Measurements from ENCODE around the gene SPEM3. TPM values are rescaled to one million over a fixed set of nuclear protein-coding genes. Genes with fewer than 3 reads are reported as not detected.
"Not testable (repeated sequence)": the region's sequence is repeated elsewhere in the genome, so short reads cannot be mapped to it uniquely, and the experiment has no call there.

SPEM3 gene
- total RNA-seq, 2 donors from 2014 or later = not detected

DNA sequence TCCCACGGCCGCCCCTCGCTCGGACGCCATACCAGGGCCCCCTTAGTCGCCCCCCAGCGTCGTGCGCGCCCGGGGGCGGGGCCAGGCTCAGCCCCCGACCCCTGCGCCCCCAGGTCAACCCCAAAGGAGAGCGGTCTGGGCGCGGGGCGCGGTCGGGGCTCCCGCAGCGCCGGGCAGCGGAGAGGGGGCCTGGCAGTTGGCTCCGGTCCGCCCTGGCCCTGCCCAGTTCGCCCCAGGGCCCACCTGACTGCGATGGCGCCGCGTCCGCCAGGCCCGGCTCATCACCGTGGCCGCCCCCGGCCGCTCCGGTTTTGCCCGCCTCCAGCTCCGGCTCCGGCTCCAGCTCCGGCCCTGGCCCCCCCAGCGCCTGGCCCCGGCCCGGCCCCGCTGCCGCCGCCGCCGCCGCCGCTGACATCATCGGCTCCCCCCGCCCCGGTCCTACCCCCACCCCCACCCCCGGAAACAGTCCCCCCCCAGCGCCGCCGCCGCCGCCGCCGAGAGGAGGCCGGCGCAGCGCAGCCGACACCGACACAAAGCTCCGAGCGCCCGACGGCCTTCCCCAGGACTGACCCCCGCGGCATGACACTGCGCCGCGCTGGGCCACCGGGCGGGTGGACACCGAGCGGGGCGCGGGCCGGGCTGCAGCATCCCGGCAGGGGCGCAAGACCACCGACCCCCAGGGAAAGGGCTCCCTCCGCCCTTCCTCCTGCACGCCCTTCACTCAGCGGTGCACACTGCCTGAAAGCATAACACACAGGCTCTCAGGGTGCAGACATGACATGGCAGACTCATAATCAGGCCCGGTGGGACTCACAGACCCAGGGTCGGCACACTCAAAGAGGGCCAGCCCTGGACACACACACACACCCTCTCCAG, 50.8 kb downstream of the SPEM3 start, which contains the start of gene ZBTB4:
Gene ZBTB4 (minus strand): TSS at position 419 of the 876 bp plus-strand sequence. CDS start 12,830 bp downstream, outside the sequence.
- peak; percentile 49 to 73 for DNase-seq
- ATAC-seq = peak; percentile 16
- intact Hi-C loops (cut with DNase I, micrococcal nuclease) = no loop called here

DNA sequence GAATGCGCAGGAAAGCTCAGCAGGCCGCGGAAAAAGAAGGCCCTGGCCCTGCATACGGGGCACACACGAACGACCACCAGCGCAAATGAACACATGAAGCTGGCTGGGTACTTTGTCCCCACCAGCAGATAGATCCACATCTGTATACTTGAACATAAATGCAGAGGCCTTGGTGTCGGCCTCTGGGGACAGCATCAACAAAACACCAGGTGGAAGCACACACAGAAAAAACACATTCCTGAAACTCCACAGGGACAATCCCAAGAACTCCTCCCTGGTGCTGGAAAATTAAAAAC, 51.4 kb downstream of the SPEM3 start:
- ATAC-seq (no peak), DNase-seq (no peak)
- intact Hi-C loops (cut with DNase I, micrococcal nuclease) = no loop called here

DNA sequence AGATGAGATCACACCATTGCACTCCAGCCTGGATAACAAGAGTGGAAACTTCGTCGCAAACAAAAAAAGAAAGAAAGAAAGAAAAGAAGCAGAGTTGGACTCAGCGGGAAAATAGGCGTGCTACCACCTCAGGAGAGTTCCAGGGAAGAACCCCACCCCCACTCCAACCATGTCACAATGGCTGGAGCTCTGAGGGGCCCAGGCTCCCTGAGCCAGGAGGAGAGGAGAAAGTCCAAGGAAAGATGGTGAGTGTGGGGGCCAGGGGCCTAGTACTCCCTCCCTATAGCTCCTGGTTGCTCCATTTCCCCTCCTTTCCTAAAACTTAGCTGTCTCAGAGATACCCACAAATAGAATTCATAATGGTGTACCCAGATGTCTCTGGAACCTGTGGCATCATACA, 52.6 kb downstream of the SPEM3 start, which contains the start of gene SLC35G6:
Gene SLC35G6 (plus strand): TSS at position 172 of the 400 bp plus-strand sequence. CDS start 71 bp downstream, at position 243.
- ATAC-seq; DNase-seq; intact Hi-C loops (cut with DNase I, micrococcal nuclease): not testable (repeated sequence)

DNA sequence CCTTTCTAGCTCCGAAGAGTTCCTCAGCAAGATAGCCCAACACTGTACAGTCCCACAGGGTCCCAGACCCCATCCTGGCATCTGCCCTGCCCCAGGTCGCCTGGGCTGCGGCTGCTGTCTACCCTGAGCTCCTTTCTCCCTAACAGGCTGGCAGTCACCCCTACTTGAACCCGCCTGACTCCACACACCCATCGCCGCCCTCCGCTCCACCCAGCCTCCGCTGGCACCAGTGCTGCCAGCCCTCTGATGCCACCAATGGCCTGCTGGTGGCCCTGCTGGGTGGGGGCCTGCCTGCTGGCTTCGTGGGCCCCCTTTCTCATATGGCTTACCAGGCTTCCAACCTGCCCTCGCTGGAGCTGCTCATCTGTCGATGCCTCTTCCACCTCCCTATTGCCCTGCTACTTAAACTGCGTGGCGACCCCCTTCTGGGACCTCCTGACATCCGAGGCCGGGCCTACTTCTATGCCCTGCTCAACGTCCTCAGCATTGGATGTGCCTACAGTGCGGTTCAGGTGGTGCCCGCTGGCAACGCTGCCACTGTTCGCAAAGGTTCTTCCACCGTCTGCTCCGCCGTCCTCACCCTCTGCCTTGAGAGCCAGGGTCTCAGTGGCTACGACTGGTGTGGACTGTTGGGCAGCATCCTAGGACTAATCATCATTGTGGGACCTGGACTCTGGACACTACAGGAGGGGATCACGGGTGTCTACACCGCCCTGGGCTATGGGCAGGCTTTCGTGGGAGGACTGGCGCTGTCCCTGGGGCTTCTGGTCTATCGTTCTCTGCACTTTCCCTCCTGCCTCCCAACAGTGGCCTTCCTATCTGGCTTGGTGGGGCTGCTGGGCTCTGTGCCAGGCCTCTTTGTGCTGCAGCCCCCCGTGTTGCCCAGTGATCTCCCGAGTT, 53.4 kb downstream of the SPEM3 start:
- intact Hi-C loops (cut with DNase I, micrococcal nuclease); ATAC-seq; DNase-seq: not testable (repeated sequence)

Other genes with a start within 250 kb of the SPEM3 start
- under 1 TPM; 0.37 to 0.42 TPM for gene ASGR1, start 249.5 kb upstream of the SPEM3 start, total RNA-seq
- gene DLG4, start 209.0 kb upstream of the SPEM3 start, total RNA-seq = 1 to 10 TPM; 4.0 to 7.3 TPM
- gene ACADVL, start 208.9 kb upstream of the SPEM3 start, total RNA-seq = 1,000 to 10,000 TPM in 1 of 2 donors, 100 to 1,000 TPM in 1; 784 to 1,134 TPM
- 10 to 100 TPM; 30.9 to 34.9 TPM for gene DVL2, start 194.3 kb upstream of the SPEM3 start, total RNA-seq
- 10 to 100 TPM; 33.9 to 44.1 TPM for gene PHF23, start 189.4 kb upstream of the SPEM3 start, total RNA-seq
- 100 to 1,000 TPM; 431 to 505 TPM for gene GABARAP, start 186.4 kb upstream of the SPEM3 start, total RNA-seq
- 100 to 1,000 TPM; 108 to 117 TPM for gene CTDNEP1, start 177.1 kb upstream of the SPEM3 start, total RNA-seq
- gene ELP5, start 176.6 kb upstream of the SPEM3 start, total RNA-seq = 10 to 100 TPM; 42.4 to 55.4 TPM
- gene CLDN7, start 166.4 kb upstream of the SPEM3 start, total RNA-seq = 1,000 to 10,000 TPM in 1 of 2 donors, 100 to 1,000 TPM in 1; 997 to 1,004 TPM
- 1 to 10 TPM; 1.4 to 9.7 TPM for gene SLC2A4, start 147.1 kb upstream of the SPEM3 start, total RNA-seq
- gene YBX2, start 134.2 kb upstream of the SPEM3 start, total RNA-seq = 10 to 100 TPM; 19.7 to 23.6 TPM
- gene EIF5A, start 121.2 kb upstream of the SPEM3 start, total RNA-seq = 100 to 1,000 TPM; 330 to 413 TPM
- 10 to 100 TPM; 71.2 to 72.4 TPM for gene GPS2, start 113.5 kb upstream of the SPEM3 start, total RNA-seq
- 10 to 100 TPM; 32.7 to 44.5 TPM for gene NEURL4, start 99.5 kb upstream of the SPEM3 start, total RNA-seq
- 1 to 10 TPM; 4.1 to 9.0 TPM for gene ACAP1, start 92.3 kb upstream of the SPEM3 start, total RNA-seq
- gene KCTD11, start 76.7 kb upstream of the SPEM3 start, total RNA-seq = 10 to 100 TPM in 1 of 2 donors, 1 to 10 TPM in 1; 9.4 to 10.1 TPM
- not detected for gene TMEM95, start 73.7 kb upstream of the SPEM3 start, total RNA-seq
- 10 to 100 TPM; 22.2 to 24.9 TPM for gene TNK1, start 47.8 kb upstream of the SPEM3 start, total RNA-seq
- 10 to 100 TPM in 1 of 2 donors, 1 to 10 TPM in 1; 8.9 to 10.2 TPM for gene PLSCR3, start 34.3 kb upstream of the SPEM3 start, total RNA-seq
- 10 to 100 TPM; 70.8 to 81.0 TPM for gene TMEM256, start 24.8 kb upstream of the SPEM3 start, total RNA-seq
- 1 to 10 TPM; 2.7 to 6.6 TPM for gene NLGN2, start 21.0 kb upstream of the SPEM3 start, total RNA-seq
- gene SPEM1, start 8.5 kb upstream of the SPEM3 start, total RNA-seq = not detected
- not detected for gene SPEM2, start 3.2 kb upstream of the SPEM3 start, total RNA-seq
- 10 to 100 TPM; 19.3 to 20.5 TPM for gene TMEM102, start 6.6 kb downstream of the SPEM3 start, total RNA-seq
- gene FGF11, start 10.7 kb downstream of the SPEM3 start, total RNA-seq = 1 to 10 TPM; 1.2 to 2.3 TPM
- gene CHRNB1, start 16.2 kb downstream of the SPEM3 start, total RNA-seq = 10 to 100 TPM in 1 of 2 donors, 1 to 10 TPM in 1; 9.6 to 10.7 TPM
- gene ZBTB4, start 50.8 kb downstream of the SPEM3 start, total RNA-seq = 10 to 100 TPM; 17.5 to 25.0 TPM
- not detected for gene SLC35G6, start 52.6 kb downstream of the SPEM3 start, total RNA-seq
- gene POLR2A, start 55.5 kb downstream of the SPEM3 start, total RNA-seq = 10 to 100 TPM; 83.8 to 100.0 TPM
- 10 to 100 TPM in 1 of 2 donors, 1 to 10 TPM in 1; 9.8 to 17.3 TPM for gene TNFSF12, start 120.2 kb downstream of the SPEM3 start, total RNA-seq
- 100 to 1,000 TPM in 1 of 2 donors, 10 to 100 TPM in 1; 77.2 to 121 TPM for gene TNFSF13, start 129.9 kb downstream of the SPEM3 start, total RNA-seq
- gene SENP3, start 133.1 kb downstream of the SPEM3 start, total RNA-seq = 10 to 100 TPM; 30.9 to 34.1 TPM
- 10 to 100 TPM; 35.0 to 74.0 TPM for gene CD68, start 150.8 kb downstream of the SPEM3 start, total RNA-seq
- gene MPDU1, start 155.0 kb downstream of the SPEM3 start, total RNA-seq = 10 to 100 TPM; 79.2 to 89.6 TPM
- gene SOX15, start 161.2 kb downstream of the SPEM3 start, total RNA-seq = under 1 TPM; 0.58 to 0.84 TPM
- gene FXR2, start 186.0 kb downstream of the SPEM3 start, total RNA-seq = 10 to 100 TPM; 24.9 to 29.5 TPM
- 10 to 100 TPM; 60.8 to 78.3 TPM for gene SAT2, start 199.0 kb downstream of the SPEM3 start, total RNA-seq
- gene SHBG, start 201.3 kb downstream of the SPEM3 start, total RNA-seq = not detected
- 1 to 10 TPM in 1 of 2 donors, under 1 TPM in 1; 0.55 to 1.4 TPM for gene ATP1B2, start 222.1 kb downstream of the SPEM3 start, total RNA-seq

Data from left colon (tissue), 2 donors.